Hepatocyte (in vitro differentiated cells): ENCODE measurements around the gene LACC1.

ENCODE experiments used
- CTCF ChIP-seq: fragments of 200-600 bp; sonication (generic); IDR thresholded peaks from 2 replicates; pipeline ENCODE4 v1.5.1; 2016; ENCODE audit warnings: antibody characterized with exemption, mild to moderate bottlenecking; ENCODE audit not compliant: poor library complexity
- EZH2 ChIP-seq: fragments of 200-600 bp; sonication (generic); IDR thresholded peaks from 2 replicates; pipeline ENCODE4 v1.6.1; 2016; ENCODE audit warnings: antibody characterized with exemption, mild to moderate bottlenecking, borderline replicate concordance
- EZH2phosphoT487 ChIP-seq: fragments of 200-600 bp; sonication (generic); IDR thresholded peaks from one replicate; pipeline ENCODE4 v1.6.1; 2018; ENCODE audit warnings: antibody characterized with exemption, mild to moderate bottlenecking, low read depth, moderate library complexity; ENCODE audit not compliant: unreplicated experiment, severe bottlenecking

GRCh38 chr13:43876366-43876765 is 3.3 kb upstream of the LACC1 start:
- TF ChIP-seq EZH2 (no peak), CTCF (no peak), EZH2phosphoT487 (no peak)
